ENCODE data around the gene ADGRA1.

ADGRA1 gene

DNA sequence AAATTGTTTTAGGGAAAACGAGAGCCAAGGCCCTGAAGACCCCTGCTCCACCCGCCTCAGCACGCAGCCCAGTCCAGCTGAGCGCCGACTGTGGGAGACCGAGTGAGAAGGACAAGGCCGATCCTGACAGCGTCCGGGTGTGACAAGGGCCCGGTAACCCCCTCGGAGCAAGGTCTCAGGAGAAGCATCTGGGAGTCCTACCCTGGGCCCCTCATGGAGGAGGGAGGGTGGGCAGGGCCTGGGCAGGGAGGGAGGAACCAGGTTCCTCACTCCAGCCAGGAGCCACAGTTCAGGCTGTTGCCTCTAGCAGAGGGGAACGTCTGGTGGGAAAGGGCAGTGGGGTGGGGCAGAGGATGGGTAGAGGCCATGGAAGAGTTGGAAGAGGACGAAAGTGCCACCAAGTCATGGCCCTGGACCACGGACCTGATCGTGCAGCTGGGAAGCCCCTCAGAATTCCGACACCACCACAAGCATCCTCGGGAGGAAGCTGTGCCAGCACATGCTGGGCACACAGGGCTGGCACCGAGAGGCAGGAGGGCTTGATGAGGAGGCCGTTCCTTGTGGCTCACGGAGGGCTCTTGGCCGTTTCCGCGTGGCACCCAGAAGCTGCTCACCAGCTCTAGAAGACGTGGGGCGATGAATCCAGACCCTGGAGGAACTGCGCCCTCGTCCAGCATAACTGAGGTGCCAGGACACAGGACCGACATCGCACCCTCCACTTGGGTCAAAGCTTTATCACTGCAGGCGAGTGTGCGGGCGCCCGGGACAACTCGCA is 70.1 kb downstream of the ADGRA1 start:
- H3K4me3 ChIP-seq (ENCODE audit: low read depth, low read length), result no peak overlapping the region
- in situ Hi-C loops (cut with HindIII; ENCODE audit: low sequenced_read_pairs), result no loop called here
- TF ChIP-seq, protein P1, sequence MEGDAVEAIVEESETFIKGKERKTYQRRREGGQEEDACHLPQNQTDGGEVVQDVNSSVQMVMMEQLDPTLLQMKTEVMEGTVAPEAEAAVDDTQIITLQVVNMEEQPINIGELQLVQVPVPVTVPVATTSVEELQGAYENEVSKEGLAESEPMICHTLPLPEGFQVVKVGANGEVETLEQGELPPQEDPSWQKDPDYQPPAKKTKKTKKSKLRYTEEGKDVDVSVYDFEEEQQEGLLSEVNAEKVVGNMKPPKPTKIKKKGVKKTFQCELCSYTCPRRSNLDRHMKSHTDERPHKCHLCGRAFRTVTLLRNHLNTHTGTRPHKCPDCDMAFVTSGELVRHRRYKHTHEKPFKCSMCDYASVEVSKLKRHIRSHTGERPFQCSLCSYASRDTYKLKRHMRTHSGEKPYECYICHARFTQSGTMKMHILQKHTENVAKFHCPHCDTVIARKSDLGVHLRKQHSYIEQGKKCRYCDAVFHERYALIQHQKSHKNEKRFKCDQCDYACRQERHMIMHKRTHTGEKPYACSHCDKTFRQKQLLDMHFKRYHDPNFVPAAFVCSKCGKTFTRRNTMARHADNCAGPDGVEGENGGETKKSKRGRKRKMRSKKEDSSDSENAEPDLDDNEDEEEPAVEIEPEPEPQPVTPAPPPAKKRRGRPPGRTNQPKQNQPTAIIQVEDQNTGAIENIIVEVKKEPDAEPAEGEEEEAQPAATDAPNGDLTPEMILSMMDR (IDR thresholded peaks at IDR 0.05; ENCODE audit: low read depth, low read length), result no peak
- DNase-seq (ENCODE audit: low read depth, low spot score), result no peak

DNA sequence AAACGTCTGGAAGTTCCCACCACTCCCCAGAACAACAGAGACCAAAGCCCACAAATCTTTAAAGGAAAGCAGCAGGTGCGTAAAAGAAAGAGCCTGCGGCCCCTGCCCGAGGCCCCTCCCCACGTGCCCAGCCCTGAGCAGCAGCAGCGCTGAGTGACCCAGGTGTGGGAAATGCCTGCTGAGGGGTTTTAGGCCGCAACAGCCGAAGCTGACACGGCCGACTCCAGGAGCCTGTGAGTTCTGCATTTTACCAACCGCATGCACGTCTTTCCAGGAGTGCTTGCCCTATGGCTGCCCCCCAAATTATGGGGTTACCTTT is 70.7 kb downstream of the ADGRA1 start:
- no peak for DNase-seq (ENCODE audit: low read depth, low spot score)
- TF ChIP-seq, protein P1 (IDR thresholded peaks at IDR 0.05; ENCODE audit: low read depth, low read length), result no peak
- H3K4me3 ChIP-seq (ENCODE audit: low read depth, low read length), result no peak overlapping the region
- in situ Hi-C loops (cut with HindIII; ENCODE audit: low sequenced_read_pairs), result no loop called here

DNA sequence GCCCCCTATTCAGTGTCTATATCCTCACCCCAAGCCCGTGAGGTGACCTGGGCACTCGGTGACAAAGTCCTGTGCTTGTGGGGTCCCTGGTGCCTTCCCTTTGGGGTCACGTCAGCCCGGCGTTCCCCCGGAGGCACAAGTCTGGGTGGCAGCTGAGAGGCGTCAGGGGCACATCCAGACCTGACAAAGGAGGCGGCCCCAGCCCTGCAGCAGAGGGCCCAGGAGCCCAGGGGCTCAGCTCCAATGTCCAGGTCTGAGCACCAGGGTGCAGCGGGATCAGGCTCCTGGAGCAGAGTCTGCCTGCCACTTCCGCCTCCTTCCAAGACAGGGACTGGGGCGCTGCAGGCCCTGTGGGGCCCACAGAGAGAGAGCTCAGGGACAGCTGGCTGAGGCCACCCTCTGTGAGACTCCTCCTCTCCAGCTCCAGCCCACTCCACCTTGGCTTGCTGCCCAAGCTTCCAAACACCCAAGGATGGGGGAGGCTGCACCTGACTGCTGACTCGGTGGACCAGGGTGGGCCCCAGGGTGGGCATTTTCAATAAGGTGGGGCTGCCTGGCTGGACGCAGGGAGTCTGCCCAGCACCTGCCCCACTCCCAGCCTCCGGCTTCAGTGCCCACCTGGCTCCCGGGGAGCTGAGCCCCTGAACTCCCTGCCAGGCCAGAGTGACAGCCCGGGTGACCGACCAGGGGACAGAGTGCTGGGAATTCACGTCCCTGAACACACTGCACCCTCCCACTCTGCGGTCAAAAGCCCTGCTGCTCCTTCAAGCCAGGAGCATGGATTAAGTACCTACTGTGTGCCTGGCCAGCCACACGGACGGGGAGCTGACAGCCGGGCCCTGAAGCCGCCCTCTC is 71.3 kb downstream of the ADGRA1 start:
- H3K4me3 ChIP-seq (ENCODE audit: low read depth, low read length), result no peak overlapping the region
- TF ChIP-seq, protein P1 (IDR thresholded peaks at IDR 0.05; ENCODE audit: low read depth, low read length), result no peak
- in situ Hi-C loops (cut with HindIII; ENCODE audit: low sequenced_read_pairs), result no loop called here
- no peak for DNase-seq (ENCODE audit: low read depth, low spot score)

DNA sequence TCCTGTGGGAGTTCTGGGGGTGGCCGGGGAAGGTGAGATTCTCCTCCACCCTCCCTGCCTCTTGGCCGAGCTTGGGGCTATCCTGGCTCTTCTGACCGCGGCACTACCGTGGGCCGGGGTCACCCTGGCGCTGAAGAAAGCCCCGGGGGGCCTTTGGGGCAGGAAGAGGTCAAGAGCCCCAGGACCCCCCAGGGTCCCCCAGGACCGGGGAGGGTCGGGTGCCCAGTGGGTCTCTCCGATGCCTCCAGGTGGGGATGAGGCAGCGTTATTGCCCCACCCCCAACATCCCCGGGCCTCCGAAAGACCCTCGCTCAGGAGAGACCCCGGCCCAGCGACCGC is 71.9 kb downstream of the ADGRA1 start:
- in situ Hi-C loops (cut with HindIII; ENCODE audit: low sequenced_read_pairs), result no loop called here
- DNase-seq (ENCODE audit: low read depth, low spot score), result no peak
- no peak overlapping the region for H3K4me3 ChIP-seq (ENCODE audit: low read depth, low read length)
- TF ChIP-seq, protein P1 (IDR thresholded peaks at IDR 0.05; ENCODE audit: low read depth, low read length), result no peak

DNA sequence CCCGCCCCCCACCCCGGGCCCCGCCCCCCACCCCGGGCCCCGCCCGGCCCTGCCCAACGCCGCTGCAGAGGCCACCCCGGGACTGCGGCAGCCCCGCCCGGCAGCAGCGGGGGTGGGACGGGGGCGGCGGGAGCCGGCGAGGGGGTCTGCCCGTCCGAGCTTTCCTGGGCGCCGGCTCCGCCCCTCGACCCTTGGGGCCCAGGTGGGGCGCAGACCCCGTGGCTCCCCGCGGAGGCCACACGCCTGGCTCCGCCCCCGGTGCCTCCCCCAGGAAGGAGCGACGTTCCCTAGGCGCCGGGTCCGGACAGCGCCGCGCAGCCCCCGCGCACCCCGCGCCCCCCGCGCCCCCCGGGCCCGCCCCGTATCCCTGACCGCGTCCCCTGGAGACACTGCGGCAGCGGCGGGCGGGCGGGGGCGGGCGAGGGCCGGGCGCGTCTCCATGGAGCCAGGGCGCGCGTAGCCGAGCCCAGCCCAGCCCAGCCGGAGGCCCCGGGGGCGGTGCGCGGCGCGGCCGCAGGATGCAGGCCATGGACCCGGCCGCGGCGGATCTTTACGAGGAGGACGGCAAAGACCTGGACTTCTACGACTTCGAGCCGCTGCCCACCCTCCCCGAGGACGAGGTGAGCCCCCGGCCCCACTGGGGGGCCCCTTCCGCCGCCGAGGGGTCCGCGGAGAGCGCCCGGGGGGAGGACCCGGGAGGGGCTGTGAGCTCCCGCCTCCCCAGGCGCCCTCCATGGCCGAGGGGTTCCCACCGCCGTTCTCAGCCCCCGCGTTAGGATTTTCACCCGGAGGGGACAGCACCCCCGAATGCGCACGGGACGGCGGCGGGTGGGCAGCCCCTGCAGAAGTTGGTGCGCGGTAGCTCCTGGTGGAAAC is 72.5 kb downstream of the ADGRA1 start, which contains the start of gene KNDC1:
KNDC1 (plus strand) TSS at position 270 of the 876 bp plus-strand sequence; CDS start at position 519, 249 bp downstream.
- in situ Hi-C loops (cut with HindIII; ENCODE audit: low sequenced_read_pairs), result no loop called here
- no peak within 1 kb of the TSS for H3K4me3 ChIP-seq (ENCODE audit: low read depth, low read length)
- TF ChIP-seq, protein P1 (IDR thresholded peaks at IDR 0.05; ENCODE audit: low read depth, low read length), result no peak
- no peak for DNase-seq (ENCODE audit: low read depth, low spot score)

DNA sequence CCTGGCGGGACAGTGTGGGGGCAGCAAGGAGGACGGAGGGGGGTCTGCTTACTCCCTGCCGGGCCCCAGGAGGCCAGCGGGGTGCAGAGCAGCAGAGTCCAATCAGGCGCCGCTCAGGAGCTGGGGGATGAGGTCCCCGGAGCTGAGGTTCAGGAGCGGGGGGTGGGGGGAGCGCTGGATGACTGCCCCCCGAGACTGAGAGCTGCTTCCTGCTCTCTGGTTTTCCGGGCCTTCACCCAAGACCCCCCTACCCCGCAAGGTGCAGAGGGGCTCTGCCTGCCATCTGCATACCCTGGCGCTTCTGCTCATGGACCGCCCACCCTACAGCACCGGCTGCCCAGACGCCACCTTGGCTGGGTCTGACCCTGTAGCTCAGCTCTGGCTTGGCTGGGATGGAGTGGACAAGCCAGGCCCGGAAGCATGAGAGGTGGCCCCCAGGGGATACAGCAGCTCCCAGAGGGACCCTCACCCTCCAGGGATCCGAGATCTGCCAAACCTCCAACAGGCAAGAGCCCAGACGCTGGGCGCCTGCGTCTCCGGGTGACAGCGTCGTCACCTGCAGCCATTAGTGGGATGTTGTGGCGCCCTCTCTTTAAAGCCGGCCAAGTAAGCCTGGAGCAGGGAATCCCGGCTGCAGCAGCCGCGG is 73.2 kb downstream of the ADGRA1 start:
- H3K4me3 ChIP-seq (ENCODE audit: low read depth, low read length), result no peak overlapping the region

More for the DNA sequence above, 73.2 kb downstream of the ADGRA1 start:
- in situ Hi-C loops (cut with HindIII; ENCODE audit: low sequenced_read_pairs), result no loop called here
- no peak for DNase-seq (ENCODE audit: low read depth, low spot score)
- TF ChIP-seq, protein P1 (IDR thresholded peaks at IDR 0.05; ENCODE audit: low read depth, low read length), result no peak

Measured in astrocyte of the spinal cord (primary cell).